HFF-Myc (cell line): Measurements from ENCODE around the gene AP1B1.

Experiments
- DNase-seq: peaks from one replicate; pipeline ENCODE4 v3.0.0-alpha.2; 2011; ENCODE audit warnings: low read depth; ENCODE audit errors: extremely low read depth
- H3K4me3 ChIP-seq: replicated peaks from 2 replicates; pipeline ENCODE4 v1.5.1; 2011; ENCODE audit warnings: low read depth, mild to moderate bottlenecking, control low read depth, low read length
- TF ChIP-seq, protein P1 (sequence below): IDR thresholded peaks from 2 replicates; pipeline ENCODE4 v1.5.1; 2012; ENCODE audit warnings: mild to moderate bottlenecking, low read depth, low read length, control low read depth; ENCODE audit errors: missing control alignments

AP1B1 gene

DNA sequence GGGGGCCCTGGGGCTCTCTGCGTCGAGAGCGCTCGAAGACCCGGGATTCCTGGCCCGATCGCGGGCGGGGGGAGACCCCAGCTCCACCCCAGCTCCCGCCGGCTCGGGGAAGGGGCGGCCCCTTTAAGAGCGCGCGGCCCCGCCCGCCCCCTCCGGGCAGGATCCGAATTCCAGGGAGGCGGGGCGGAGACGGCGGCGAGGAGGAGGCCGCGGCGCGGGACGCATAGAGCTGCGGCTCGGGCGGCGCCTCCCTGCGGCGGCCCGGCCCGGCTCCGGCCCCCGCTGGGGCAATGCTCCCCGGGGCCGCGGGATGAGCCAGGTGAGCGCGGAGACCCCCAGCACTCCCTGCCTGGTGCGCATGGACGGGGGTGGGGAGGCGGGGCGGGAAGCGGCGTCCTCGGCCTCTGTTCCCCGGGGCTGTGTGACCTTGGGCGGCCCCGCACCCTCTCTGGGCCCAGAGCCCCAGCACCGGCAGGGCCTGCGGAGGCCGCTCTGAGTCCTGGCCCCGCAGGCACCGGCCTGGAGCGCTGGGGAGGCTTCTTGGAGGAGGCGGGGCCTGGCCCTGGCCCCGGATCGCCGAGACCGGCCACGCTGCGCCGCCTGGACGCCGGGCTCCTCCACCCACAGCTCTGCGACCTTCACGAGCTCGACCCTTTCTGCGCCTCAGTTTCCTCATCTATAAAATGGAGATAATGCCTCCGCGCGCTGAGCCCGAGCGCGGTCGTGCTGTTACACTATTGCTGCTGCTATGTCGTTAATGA lies 81.4 kb downstream of the AP1B1 start:
- H3K4me3 ChIP-seq, result peak overlapping the region; percentile 76
- DNase-seq, result no peak
- TF ChIP-seq, protein P1, sequence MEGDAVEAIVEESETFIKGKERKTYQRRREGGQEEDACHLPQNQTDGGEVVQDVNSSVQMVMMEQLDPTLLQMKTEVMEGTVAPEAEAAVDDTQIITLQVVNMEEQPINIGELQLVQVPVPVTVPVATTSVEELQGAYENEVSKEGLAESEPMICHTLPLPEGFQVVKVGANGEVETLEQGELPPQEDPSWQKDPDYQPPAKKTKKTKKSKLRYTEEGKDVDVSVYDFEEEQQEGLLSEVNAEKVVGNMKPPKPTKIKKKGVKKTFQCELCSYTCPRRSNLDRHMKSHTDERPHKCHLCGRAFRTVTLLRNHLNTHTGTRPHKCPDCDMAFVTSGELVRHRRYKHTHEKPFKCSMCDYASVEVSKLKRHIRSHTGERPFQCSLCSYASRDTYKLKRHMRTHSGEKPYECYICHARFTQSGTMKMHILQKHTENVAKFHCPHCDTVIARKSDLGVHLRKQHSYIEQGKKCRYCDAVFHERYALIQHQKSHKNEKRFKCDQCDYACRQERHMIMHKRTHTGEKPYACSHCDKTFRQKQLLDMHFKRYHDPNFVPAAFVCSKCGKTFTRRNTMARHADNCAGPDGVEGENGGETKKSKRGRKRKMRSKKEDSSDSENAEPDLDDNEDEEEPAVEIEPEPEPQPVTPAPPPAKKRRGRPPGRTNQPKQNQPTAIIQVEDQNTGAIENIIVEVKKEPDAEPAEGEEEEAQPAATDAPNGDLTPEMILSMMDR, result no peak

GRCh38 chr22:29306175-29306834 lies 82.1 kb downstream of the AP1B1 start, which contains the start of gene GAS2L1:
TSS of gene GAS2L1 (plus strand) at chr22:29306650. CDS start at chr22:29308106, 1,456 bp downstream.
- TF ChIP-seq, protein P1, result peak; percentile 57
- peak within 1 kb of the TSS; percentile 76 for H3K4me3 ChIP-seq
- DNase-seq, result peak; percentile 33

DNA sequence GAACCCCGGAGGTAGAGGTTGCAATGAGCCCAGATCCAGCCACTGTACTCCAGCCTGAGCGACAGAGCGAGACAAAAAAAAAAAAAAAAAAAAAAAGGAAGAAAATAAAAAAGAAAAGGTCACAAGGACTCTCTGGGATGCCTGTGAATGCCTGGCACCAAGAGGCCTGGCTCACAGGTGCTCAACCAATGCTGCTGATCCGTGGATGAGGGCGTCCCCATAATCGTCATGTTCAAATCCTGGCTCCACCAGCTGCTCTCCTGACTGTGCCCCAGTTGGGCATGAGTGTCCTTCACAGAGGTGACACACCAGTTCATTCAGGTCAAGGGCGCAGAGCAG lies 82.6 kb downstream of the AP1B1 start:
- DNase-seq, result no peak
- TF ChIP-seq, protein P1, result no peak
- H3K4me3 ChIP-seq, result no peak overlapping the region

DNA sequence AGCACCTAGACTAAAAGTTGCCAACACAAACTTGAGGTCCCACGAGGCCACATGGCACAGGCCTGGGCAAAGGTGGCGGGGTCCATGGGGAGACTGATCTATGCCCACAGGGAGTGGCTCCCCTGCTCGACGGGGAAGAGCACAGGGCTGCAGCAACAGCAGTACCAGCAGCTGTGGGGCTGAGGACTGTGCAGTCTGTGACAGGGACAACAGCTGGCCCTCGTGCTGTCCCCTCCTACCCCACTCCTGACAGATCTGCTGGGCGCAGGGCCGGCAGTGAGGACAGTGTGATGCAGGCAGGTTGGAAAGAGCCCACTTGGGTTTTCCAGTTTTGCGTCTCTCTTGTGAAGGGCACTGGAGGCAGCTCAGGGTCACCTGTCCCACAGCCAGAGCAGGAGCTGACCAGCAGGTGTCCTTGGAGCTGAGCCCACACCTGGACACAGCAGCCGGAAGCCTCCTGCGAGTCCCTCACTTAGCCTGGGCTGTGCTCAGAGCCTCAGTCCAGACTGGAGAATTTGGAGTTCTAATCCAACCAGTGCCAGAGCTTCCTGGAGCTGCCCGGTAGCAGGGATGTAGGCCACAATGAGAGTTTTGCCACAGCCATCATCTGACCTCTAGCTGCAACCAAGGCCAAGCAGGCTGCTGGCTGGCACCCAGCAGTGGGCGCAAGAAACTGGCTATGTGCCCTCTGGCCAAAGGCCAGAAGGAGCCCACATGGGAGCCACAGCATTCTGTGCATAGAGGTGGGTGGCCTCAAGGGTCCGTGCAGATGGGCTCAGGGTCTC lies 85.5 kb downstream of the AP1B1 start:
- TF ChIP-seq, protein P1, result no peak
- DNase-seq, result no peak
- H3K4me3 ChIP-seq, result no peak overlapping the region

DNA sequence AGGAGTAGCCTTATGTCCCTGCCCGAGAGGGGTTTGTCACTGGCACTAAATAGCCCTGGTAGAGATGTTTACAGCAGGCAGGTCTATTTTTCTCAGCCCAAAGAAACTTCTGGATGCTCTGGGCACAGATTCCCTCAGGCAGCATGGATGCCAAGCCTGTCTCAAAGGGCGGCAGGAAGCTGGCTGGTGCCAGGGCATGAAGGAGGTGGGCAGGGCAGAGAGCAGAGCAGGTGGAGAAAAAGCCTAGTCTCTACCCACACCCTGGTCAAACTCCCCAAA lies 86.0 kb downstream of the AP1B1 start:
- no peak for DNase-seq
- H3K4me3 ChIP-seq, result no peak overlapping the region
- TF ChIP-seq, protein P1, result no peak

DNA sequence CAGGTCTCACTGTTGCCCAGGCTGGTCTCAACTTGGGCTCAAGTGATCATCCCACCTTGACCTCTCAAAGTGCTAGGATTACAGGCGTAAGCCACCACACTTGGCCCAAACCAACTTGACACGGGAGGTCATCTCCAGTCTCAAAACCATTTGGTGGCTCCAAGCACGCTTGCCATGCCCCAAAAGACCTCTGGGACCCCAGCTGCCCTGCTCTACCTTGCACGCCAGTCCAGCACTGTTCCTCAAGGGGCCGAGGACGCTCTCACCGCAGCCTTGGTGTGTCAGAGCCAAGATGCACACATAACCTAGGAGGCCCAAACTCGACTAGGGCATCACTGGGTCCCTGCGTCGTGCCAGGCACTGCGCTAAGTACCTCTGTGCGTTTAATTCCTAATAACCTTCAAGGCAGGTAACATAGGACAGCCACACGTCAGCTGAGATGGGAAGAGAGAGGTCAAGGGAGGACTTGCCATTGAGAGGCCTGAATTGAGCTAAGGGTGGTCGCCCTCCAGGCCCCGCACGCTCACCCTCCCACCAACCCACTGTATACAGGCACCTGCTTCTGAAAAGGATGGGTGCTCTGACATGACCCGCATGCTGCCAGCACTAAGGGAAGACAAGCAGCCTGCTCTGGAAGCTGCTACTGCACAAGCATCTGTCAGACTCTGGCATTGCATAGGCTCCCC lies 86.5 kb downstream of the AP1B1 start:
- DNase-seq, result no peak
- no peak overlapping the region for H3K4me3 ChIP-seq
- TF ChIP-seq, protein P1, result no peak
